ENCODE data around the gene ADAM22.

Gene ADAM22

DNA sequence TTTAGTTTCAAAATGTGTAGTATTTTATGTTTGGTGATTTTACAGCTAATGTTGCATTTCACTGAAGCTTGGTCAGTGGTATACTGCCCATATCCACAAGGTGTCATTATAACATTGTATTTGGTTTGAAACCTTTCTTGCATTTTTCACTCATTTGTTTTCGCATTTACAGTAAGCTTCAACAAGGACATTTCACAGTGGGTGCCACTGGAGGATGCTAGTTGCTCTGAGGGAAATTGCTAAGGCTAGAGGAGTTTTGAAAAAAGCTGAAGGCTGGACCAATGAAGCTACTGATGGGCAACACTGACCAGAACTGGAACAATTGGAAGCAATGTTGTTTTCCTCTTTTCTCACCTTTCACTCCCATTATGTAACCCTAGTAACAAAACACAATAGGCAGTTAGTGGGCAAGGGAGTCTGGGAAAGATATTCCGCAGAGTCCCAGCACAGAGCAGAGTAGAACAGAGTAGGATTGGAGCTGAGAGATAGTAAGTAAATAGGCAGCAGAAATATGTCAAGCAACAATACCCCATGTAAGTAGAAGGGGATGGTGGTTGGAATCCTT, 309.4 kb downstream of the ADAM22 start:
- no peak overlapping the region for H3K4me3 Mint-ChIP-seq
- no peak overlapping the region for H3K27ac Mint-ChIP-seq
- no peaks in the 10 kb centered on the region for H3K36me3 Mint-ChIP-seq (ENCODE audit: low read depth)
- no peak for DNase-seq (ENCODE audit: low spot score)
- no peaks in the 10 kb centered on the region for H3K4me1 Mint-ChIP-seq (ENCODE audit: low read depth)
- no peaks in the 10 kb centered on the region for H3K9me3 Mint-ChIP-seq
- peaks cover 11% of the 10 kb centered on the region for H3K27me3 Mint-ChIP-seq (ENCODE audit: low read depth)

- H3K9me3 Mint-ChIP-seq: no peaks in the 10 kb centered on the region
- H3K27me3 Mint-ChIP-seq (ENCODE audit: low read depth): peaks cover 11% of the 10 kb centered on the region
- H3K4me3 Mint-ChIP-seq: no peak overlapping the region
- no peak overlapping the region for H3K27ac Mint-ChIP-seq
- H3K4me1 Mint-ChIP-seq (ENCODE audit: low read depth): no peaks in the 10 kb centered on the region
- no peaks in the 10 kb centered on the region for H3K36me3 Mint-ChIP-seq (ENCODE audit: low read depth)
- DNase-seq (ENCODE audit: low spot score): no peak
Measured at GRCh38 chr7:88244258-88244657, 310.2 kb downstream of the ADAM22 start.
